ENCODE data around the gene MAML3. TPM values are rescaled to one million over a fixed set of nuclear protein-coding genes. Genes with fewer than 3 reads are reported as not detected.

MAML3 gene
- total RNA-seq, 1 donor from 2014 or later: 24.8 TPM

GRCh38 chr4:140121646-140122045 is 32.3 kb downstream of the MAML3 start:
- DNase-seq (ENCODE audit: low spot score in 2 of 2, unreplicated experiment in 2 of 2): no peak
- H3K36me3 Mint-ChIP-seq: no peaks in the 10 kb centered on the region
- no peak overlapping the region for H3K27ac Mint-ChIP-seq
- H3K27me3 Mint-ChIP-seq (ENCODE audit: low read depth): no peaks in the 10 kb centered on the region
- peaks cover 5% of the 10 kb centered on the region for H3K4me1 Mint-ChIP-seq
- no peaks in the 10 kb centered on the region for H3K9me3 Mint-ChIP-seq
- no peak overlapping the region for H3K4me3 Mint-ChIP-seq
- TF ChIP-seq CTCF (IDR thresholded peaks at IDR 0.05; ENCODE audit: unreplicated experiment): no peak

- H3K27ac Mint-ChIP-seq: no peak overlapping the region
- peaks cover 5% of the 10 kb centered on the region for H3K4me1 Mint-ChIP-seq
- no peak overlapping the region for H3K4me3 Mint-ChIP-seq
- TF ChIP-seq CTCF (IDR thresholded peaks at IDR 0.05; ENCODE audit: unreplicated experiment): no peak
- H3K36me3 Mint-ChIP-seq: no peaks in the 10 kb centered on the region
- H3K27me3 Mint-ChIP-seq (ENCODE audit: low read depth): no peaks in the 10 kb centered on the region
- no peak for DNase-seq (ENCODE audit: low spot score in 2 of 2, unreplicated experiment in 2 of 2)
- no peaks in the 10 kb centered on the region for H3K9me3 Mint-ChIP-seq
Observed at GRCh38 chr4:140118931-140119640, 34.9 kb downstream of the MAML3 start.

- no peak for DNase-seq (ENCODE audit: low spot score in 2 of 2, unreplicated experiment in 2 of 2)
- peaks cover 5% of the 10 kb centered on the region for H3K4me1 Mint-ChIP-seq
- H3K4me3 Mint-ChIP-seq: no peak overlapping the region
- H3K36me3 Mint-ChIP-seq: no peaks in the 10 kb centered on the region
- H3K27ac Mint-ChIP-seq: no peak overlapping the region
- H3K9me3 Mint-ChIP-seq: no peaks in the 10 kb centered on the region
- H3K27me3 Mint-ChIP-seq (ENCODE audit: low read depth): no peaks in the 10 kb centered on the region
- TF ChIP-seq CTCF (IDR thresholded peaks at IDR 0.05; ENCODE audit: unreplicated experiment): no peak
Observed at GRCh38 chr4:140117947-140118346, 36.0 kb downstream of the MAML3 start.

GRCh38 chr4:140116442-140117104 is 37.4 kb downstream of the MAML3 start:
- Mint-ChIP-seq H3K27me3 (ENCODE audit: low read depth) (no peaks in the 10 kb centered on the region), H3K36me3 (no peaks in the 10 kb centered on the region), H3K27ac (no peak overlapping the region), H3K4me3 (no peak overlapping the region), H3K9me3 (no peaks in the 10 kb centered on the region), H3K4me1 (peaks cover 3% of the 10 kb centered on the region)
- DNase-seq (ENCODE audit: low spot score in 2 of 2, unreplicated experiment in 2 of 2): no peak
- no peak for TF ChIP-seq CTCF (IDR thresholded peaks at IDR 0.05; ENCODE audit: unreplicated experiment)

GRCh38 chr4:140115140-140115539 is 38.8 kb downstream of the MAML3 start:
- DNase-seq (ENCODE audit: low spot score in 2 of 2, unreplicated experiment in 2 of 2): no peak
- Mint-ChIP-seq H3K36me3 (no peaks in the 10 kb centered on the region), H3K4me3 (no peak overlapping the region), H3K4me1 (peaks cover 3% of the 10 kb centered on the region), H3K27ac (no peak overlapping the region), H3K27me3 (ENCODE audit: low read depth) (no peaks in the 10 kb centered on the region), H3K9me3 (no peaks in the 10 kb centered on the region)
- TF ChIP-seq CTCF (IDR thresholded peaks at IDR 0.05; ENCODE audit: unreplicated experiment): no peak

Data from mesothelial cell of epicardium (in vitro differentiated cells).